NCI-H774 (cell line): ENCODE results near the gene MT1G.

Source experiments
- DNase-seq: peaks from one replicate; lab custom pipeline; 2025; lab: John Stamatoyannopoulos, UW

MT1G gene

GRCh38 chr16:56617212-56618085, 50.4 kb downstream of the MT1G start:
- no peak for DNase-seq
